ENCODE results near the gene LCP1. TPM values are rescaled to one million over a fixed set of nuclear protein-coding genes. Genes with fewer than 3 reads are reported as not detected.

LCP1 gene
- total RNA-seq, 1 donor from 2014 or later, result 8.4 TPM

DNA sequence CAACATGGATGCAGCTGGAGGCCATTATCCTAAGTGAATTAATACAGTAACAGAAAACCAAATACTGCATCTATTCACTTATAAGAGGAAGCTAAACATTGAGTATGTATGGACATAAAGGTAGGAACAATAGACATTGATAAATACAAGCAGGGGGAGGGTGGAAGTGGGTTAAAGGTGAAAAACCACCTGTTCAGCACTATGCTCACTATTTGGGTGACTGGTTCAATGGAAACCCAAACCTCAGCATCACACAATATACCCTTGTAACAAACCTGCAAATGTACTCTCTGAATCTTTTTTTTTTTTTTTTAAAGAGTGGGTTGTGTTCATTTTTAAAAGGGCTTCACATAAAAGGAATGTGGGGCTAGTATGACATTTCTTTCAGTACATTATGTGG, 50.3 kb downstream of the LCP1 start:
- H3K4me3 Mint-ChIP-seq (ENCODE audit: unreplicated experiment), result no peak overlapping the region
- H3K4me1 Mint-ChIP-seq (ENCODE audit: low read depth, unreplicated experiment), result peaks cover 5% of the 10 kb centered on the region
- no peaks in the 10 kb centered on the region for H3K4me1 ChIP-seq (ENCODE audit: insufficient read depth, low read length)
- H3K4me2 ChIP-seq (ENCODE audit: low read length), result no peak overlapping the region
- no peak overlapping the region for H3K9ac ChIP-seq (ENCODE audit: low read length)
- TF ChIP-seq EZH2 (IDR thresholded peaks at IDR 0.05; ENCODE audit: insufficient read depth, low read length), result no peak
- TF ChIP-seq, protein P1, sequence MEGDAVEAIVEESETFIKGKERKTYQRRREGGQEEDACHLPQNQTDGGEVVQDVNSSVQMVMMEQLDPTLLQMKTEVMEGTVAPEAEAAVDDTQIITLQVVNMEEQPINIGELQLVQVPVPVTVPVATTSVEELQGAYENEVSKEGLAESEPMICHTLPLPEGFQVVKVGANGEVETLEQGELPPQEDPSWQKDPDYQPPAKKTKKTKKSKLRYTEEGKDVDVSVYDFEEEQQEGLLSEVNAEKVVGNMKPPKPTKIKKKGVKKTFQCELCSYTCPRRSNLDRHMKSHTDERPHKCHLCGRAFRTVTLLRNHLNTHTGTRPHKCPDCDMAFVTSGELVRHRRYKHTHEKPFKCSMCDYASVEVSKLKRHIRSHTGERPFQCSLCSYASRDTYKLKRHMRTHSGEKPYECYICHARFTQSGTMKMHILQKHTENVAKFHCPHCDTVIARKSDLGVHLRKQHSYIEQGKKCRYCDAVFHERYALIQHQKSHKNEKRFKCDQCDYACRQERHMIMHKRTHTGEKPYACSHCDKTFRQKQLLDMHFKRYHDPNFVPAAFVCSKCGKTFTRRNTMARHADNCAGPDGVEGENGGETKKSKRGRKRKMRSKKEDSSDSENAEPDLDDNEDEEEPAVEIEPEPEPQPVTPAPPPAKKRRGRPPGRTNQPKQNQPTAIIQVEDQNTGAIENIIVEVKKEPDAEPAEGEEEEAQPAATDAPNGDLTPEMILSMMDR (IDR thresholded peaks at IDR 0.05; ENCODE audit: insufficient read depth, low read depth, low read length), result no peak
- H3K9me3 ChIP-seq (ENCODE audit: insufficient read depth, low read depth, low read length), result no peaks in the 10 kb centered on the region
- H3K27ac Mint-ChIP-seq (ENCODE audit: unreplicated experiment), result no peak overlapping the region
- H3K36me3 Mint-ChIP-seq (ENCODE audit: low read depth, unreplicated experiment), result no peaks in the 10 kb centered on the region
- H3K9me3 Mint-ChIP-seq (ENCODE audit: unreplicated experiment), result no peaks in the 10 kb centered on the region
- DNase-seq (ENCODE audit: low read depth), result no peak
- no peak overlapping the region for H2AFZ ChIP-seq (ENCODE audit: low read depth, low read length)
- no peaks in the 10 kb centered on the region for H3K27me3 Mint-ChIP-seq (ENCODE audit: low read depth, unreplicated experiment)
- no peak overlapping the region for H3K27ac ChIP-seq (ENCODE audit: low read depth, low read length)
- no peak overlapping the region for H3K4me3 ChIP-seq (ENCODE audit: insufficient read depth, low read depth, low read length)
- H3K79me2 ChIP-seq (ENCODE audit: insufficient read depth, low read length), result no peaks in the 10 kb centered on the region
- no peaks in the 10 kb centered on the region for H3K36me3 ChIP-seq (ENCODE audit: insufficient read depth, low read length)
- H4K20me1 ChIP-seq (ENCODE audit: insufficient read depth, low read length), result no peaks in the 10 kb centered on the region
- no peak for FAIRE-seq
- H3K27me3 ChIP-seq (ENCODE audit: insufficient read depth, low read length), result peaks cover 6% of the 10 kb centered on the region

DNA sequence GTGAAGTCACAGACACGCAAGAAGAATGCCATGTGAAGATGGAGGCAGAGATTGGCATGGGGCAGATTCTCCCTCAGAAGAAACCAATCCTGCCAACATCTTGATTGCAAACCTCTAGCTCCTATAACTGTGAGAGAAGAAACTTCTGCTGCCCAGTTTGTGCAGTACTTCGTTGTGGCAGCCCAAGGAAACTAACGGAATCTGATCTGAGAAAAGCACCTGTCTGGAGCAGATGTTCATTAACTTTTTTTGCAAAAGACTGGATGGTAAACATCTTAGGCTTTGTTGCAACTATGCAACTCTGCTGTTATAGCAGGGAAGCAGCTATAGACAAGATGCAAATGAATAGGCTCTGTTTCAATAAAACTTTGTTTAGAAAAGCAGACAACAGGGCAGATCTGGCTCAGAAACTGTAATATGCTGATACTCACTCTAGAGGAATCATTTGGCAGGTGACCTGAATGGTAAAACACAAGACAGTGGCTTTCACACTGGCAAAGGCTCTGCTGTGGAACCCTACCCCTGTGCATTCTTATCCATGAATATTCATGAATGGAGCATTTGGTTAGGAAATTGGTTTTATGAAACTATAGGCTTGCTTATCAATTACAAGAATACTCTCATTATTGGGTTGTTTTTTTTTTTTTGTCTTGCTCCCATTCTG, 51.9 kb downstream of the LCP1 start:
- Histone ChIP-seq H3K79me2 (ENCODE audit: insufficient read depth, low read length) (no peaks in the 10 kb centered on the region), H3K27me3 (ENCODE audit: insufficient read depth, low read length) (peaks cover 6% of the 10 kb centered on the region), H3K27ac (ENCODE audit: low read depth, low read length) (no peak overlapping the region), H3K4me3 (ENCODE audit: insufficient read depth, low read depth, low read length) (no peak overlapping the region), H3K4me2 (ENCODE audit: low read length) (no peak overlapping the region), H3K4me1 (ENCODE audit: insufficient read depth, low read length) (no peaks in the 10 kb centered on the region), H3K36me3 (ENCODE audit: insufficient read depth, low read length) (no peaks in the 10 kb centered on the region), H3K9me3 (ENCODE audit: insufficient read depth, low read depth, low read length) (no peaks in the 10 kb centered on the region), H2AFZ (ENCODE audit: low read depth, low read length) (no peak overlapping the region), H3K9ac (ENCODE audit: low read length) (no peak overlapping the region), H4K20me1 (ENCODE audit: insufficient read depth, low read length) (no peaks in the 10 kb centered on the region)
- no peaks in the 10 kb centered on the region for H3K27me3 Mint-ChIP-seq (ENCODE audit: low read depth, unreplicated experiment)
- FAIRE-seq (no peak), DNase-seq (ENCODE audit: low read depth) (no peak)
- TF ChIP-seq EZH2 (IDR thresholded peaks at IDR 0.05; ENCODE audit: insufficient read depth, low read length), result no peak
- TF ChIP-seq, protein P1 (IDR thresholded peaks at IDR 0.05; ENCODE audit: insufficient read depth, low read depth, low read length), result no peak
- no peak overlapping the region for H3K27ac Mint-ChIP-seq (ENCODE audit: unreplicated experiment)
- H3K4me1 Mint-ChIP-seq (ENCODE audit: low read depth, unreplicated experiment), result peaks cover 1% of the 10 kb centered on the region
- no peak overlapping the region for H3K4me3 Mint-ChIP-seq (ENCODE audit: unreplicated experiment)
- no peaks in the 10 kb centered on the region for H3K36me3 Mint-ChIP-seq (ENCODE audit: low read depth, unreplicated experiment)
- H3K9me3 Mint-ChIP-seq (ENCODE audit: unreplicated experiment), result no peaks in the 10 kb centered on the region

DNA sequence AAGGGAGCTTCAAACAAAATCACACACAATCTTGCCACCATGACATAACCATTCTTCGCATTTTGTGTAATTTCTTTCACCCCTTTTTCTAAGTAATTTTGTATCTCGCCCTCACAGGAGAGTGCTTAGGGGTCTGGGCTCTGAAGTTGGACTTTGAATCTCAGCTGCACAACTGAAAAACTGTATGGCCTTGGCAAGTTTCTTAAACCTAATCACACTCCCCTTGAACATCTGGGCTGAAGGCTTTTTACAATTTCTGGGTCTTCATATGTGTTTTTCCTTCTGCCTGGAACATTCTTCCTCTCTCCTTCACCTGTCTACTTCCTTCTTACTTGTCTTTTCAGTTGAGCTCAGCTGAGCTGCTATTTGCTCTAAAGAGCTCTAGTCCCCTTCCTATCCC, 52.9 kb downstream of the LCP1 start:
- no peaks in the 10 kb centered on the region for H3K27me3 Mint-ChIP-seq (ENCODE audit: low read depth, unreplicated experiment)
- Histone ChIP-seq H3K36me3 (ENCODE audit: insufficient read depth, low read length) (no peaks in the 10 kb centered on the region), H4K20me1 (ENCODE audit: insufficient read depth, low read length) (no peaks in the 10 kb centered on the region), H3K4me2 (ENCODE audit: low read length) (no peak overlapping the region), H3K9me3 (ENCODE audit: insufficient read depth, low read depth, low read length) (no peaks in the 10 kb centered on the region), H3K27me3 (ENCODE audit: insufficient read depth, low read length) (peaks cover 6% of the 10 kb centered on the region), H3K9ac (ENCODE audit: low read length) (no peak overlapping the region), H3K4me3 (ENCODE audit: insufficient read depth, low read depth, low read length) (no peak overlapping the region), H3K79me2 (ENCODE audit: insufficient read depth, low read length) (no peaks in the 10 kb centered on the region), H2AFZ (ENCODE audit: low read depth, low read length) (no peak overlapping the region), H3K27ac (ENCODE audit: low read depth, low read length) (no peak overlapping the region), H3K4me1 (ENCODE audit: insufficient read depth, low read length) (no peaks in the 10 kb centered on the region)
- no peaks in the 10 kb centered on the region for H3K4me1 Mint-ChIP-seq (ENCODE audit: low read depth, unreplicated experiment)
- H3K36me3 Mint-ChIP-seq (ENCODE audit: low read depth, unreplicated experiment), result no peaks in the 10 kb centered on the region
- no peak overlapping the region for H3K27ac Mint-ChIP-seq (ENCODE audit: unreplicated experiment)
- TF ChIP-seq, protein P1 (IDR thresholded peaks at IDR 0.05; ENCODE audit: insufficient read depth, low read depth, low read length), result no peak
- H3K4me3 Mint-ChIP-seq (ENCODE audit: unreplicated experiment), result no peak overlapping the region
- FAIRE-seq, result no peak
- no peaks in the 10 kb centered on the region for H3K9me3 Mint-ChIP-seq (ENCODE audit: unreplicated experiment)
- DNase-seq (ENCODE audit: low read depth), result no peak
